WTC11 (cell line): ENCODE data around the gene MAML3. TPM values are rescaled to one million over a fixed set of nuclear protein-coding genes. Genes with fewer than 3 reads are reported as not detected.
A peak's percentile ranks its signal among the peaks of the same experiment; 100 is the strongest.

Experiments used
- ATAC-seq: fragments of 200-7000 bp; cut with Tn5 transposase; 2 replicates; pipeline ENCODE4 v1.10.0; 2021; ENCODE audit warnings: mild to moderate bottlenecking, moderate library complexity
- CTCF ChIA-PET: fragments of 300-600 bp; sonication (Branson Sonifier 250); formaldehyde crosslinking; loops from one replicate; lab custom pipeline; 2021; ENCODE audit warnings: antibody characterized with exemption; lab: Charles Lee
- POLR2A ChIA-PET: fragments of 350-600 bp; sonication (Branson Sonifier 250); formaldehyde crosslinking; loops from one replicate; lab custom pipeline; 2021; ENCODE audit warnings: antibody characterized with exemption; lab: Charles Lee
- DNase-seq: peaks from one replicate; pipeline ENCODE4 v3.0.0; 2021; ENCODE audit warnings: low spot score
- H3K27ac Mint-ChIP-seq: 2 replicates; pipeline ENCODE4 v1.8.0; 2021; ENCODE audit warnings: mixed read lengths
- H3K27me3 Mint-ChIP-seq: 2 replicates; pipeline ENCODE4 v1.8.0; 2021; ENCODE audit warnings: low read depth, mild to moderate bottlenecking, moderate library complexity, mixed read lengths
- H3K36me3 Mint-ChIP-seq: 2 replicates; pipeline ENCODE4 v1.8.0; 2021; ENCODE audit warnings: mixed read lengths
- H3K4me1 Mint-ChIP-seq: 2 replicates; pipeline ENCODE4 v1.8.0; 2022; ENCODE audit warnings: mixed read lengths
- H3K4me3 Mint-ChIP-seq: 2 replicates; pipeline ENCODE4 v1.8.0; 2021; ENCODE audit warnings: mild to moderate bottlenecking, moderate library complexity, mixed read lengths
- H3K9me3 Mint-ChIP-seq: 2 replicates; pipeline ENCODE4 v1.8.0; 2021; ENCODE audit warnings: mixed read lengths
- AR ChIP-seq: fragments of 250-450 bp; sonication (Bioruptor Pico); IDR thresholded peaks from 2 replicates; pipeline ENCODE4 v1.9.0; 2021; ENCODE audit warnings: mild to moderate bottlenecking
- ATF6 ChIP-seq: sonication (generic); formaldehyde crosslinking; IDR thresholded peaks from 2 replicates; pipeline ENCODE4 v1.8.1; 2023; ENCODE audit warnings: mild to moderate bottlenecking, missing genetic modification reagents
- E2F4 ChIP-seq: sonication (generic); formaldehyde crosslinking; IDR thresholded peaks from 2 replicates; pipeline ENCODE4 v1.8.1; 2022; ENCODE audit warnings: low read depth, mild to moderate bottlenecking, moderate library complexity, missing genetic modification reagents, borderline replicate concordance
- MXD4 ChIP-seq: fragments of 250-450 bp; sonication (Bioruptor Pico); IDR thresholded peaks from 2 replicates; pipeline ENCODE4 v1.8.0; 2021; ENCODE audit warnings: mild to moderate bottlenecking, moderate library complexity, borderline replicate concordance
- NFATC4 ChIP-seq: fragments of 250-450 bp; sonication (Bioruptor Pico); IDR thresholded peaks from 2 replicates; pipeline ENCODE4 v1.9.0; 2021; ENCODE audit warnings: mild to moderate bottlenecking
- NFE2L1 ChIP-seq: sonication (generic); formaldehyde crosslinking; IDR thresholded peaks from 2 replicates; pipeline ENCODE4 v1.8.1; 2023; ENCODE audit warnings: missing genetic modification reagents
- NR1H2 ChIP-seq: sonication (generic); formaldehyde crosslinking; IDR thresholded peaks from 2 replicates; pipeline ENCODE4 v1.9.0; 2021; ENCODE audit warnings: mild to moderate bottlenecking, moderate library complexity, missing genetic modification reagents
- RORB ChIP-seq: fragments of 250-450 bp; sonication (Bioruptor Pico); IDR thresholded peaks from 2 replicates; pipeline ENCODE4 v1.9.0; 2021; ENCODE audit warnings: mild to moderate bottlenecking
- SP1 ChIP-seq: sonication (generic); formaldehyde crosslinking; conservative IDR thresholded peaks from 2 replicates; pipeline ENCODE4 v1.8.1; 2022; ENCODE audit warnings: missing genetic modification reagents
- TCF7 ChIP-seq: sonication (generic); formaldehyde crosslinking; IDR thresholded peaks from 2 replicates; pipeline ENCODE4 v1.8.0; 2022; ENCODE audit warnings: mild to moderate bottlenecking, low read depth, missing genetic modification reagents, moderate library complexity
- ZNF121 ChIP-seq: sonication (generic); formaldehyde crosslinking; IDR thresholded peaks from 2 replicates; pipeline ENCODE4 v1.8.0; 2023; ENCODE audit warnings: missing genetic modification reagents
- ZNF232 ChIP-seq: sonication (generic); formaldehyde crosslinking; IDR thresholded peaks from 2 replicates; pipeline ENCODE4 v1.8.0; 2022; ENCODE audit warnings: mild to moderate bottlenecking, missing genetic modification reagents
- ZNF281 ChIP-seq: sonication (generic); formaldehyde crosslinking; IDR thresholded peaks from 2 replicates; pipeline ENCODE4 v1.8.0; 2023; ENCODE audit warnings: mild to moderate bottlenecking, missing genetic modification reagents
- ZNF425 ChIP-seq: fragments of 250-450 bp; sonication (Bioruptor Pico); conservative IDR thresholded peaks from 2 replicates; pipeline ENCODE4 v1.9.0; 2021; ENCODE audit warnings: mild to moderate bottlenecking
- ZSCAN18 ChIP-seq: fragments of 250-450 bp; sonication (Bioruptor Pico); IDR thresholded peaks from 2 replicates; pipeline ENCODE4 v2.1.2; 2022; ENCODE audit warnings: mild to moderate bottlenecking, moderate library complexity
- total RNA-seq: library from RNA; stranded (reverse); gene quantifications from 3 replicates; pipeline ENCODE4 v1.2.3, GENCODE V29; 2021

MAML3 gene
- total RNA-seq, 1 experiment from 2014 or later: 7.4 TPM

GRCh38 chr4:139838811-139839210 lies 315.2 kb downstream of the MAML3 start:
- no peak for DNase-seq
- no peak for ATAC-seq
- Mint-ChIP-seq H3K27me3 (no peaks in the 10 kb centered on the region; the same call in 1 of the 2 replicates), H3K4me1 (peaks cover 43% of the 10 kb centered on the region), H3K4me3 (no peak overlapping the region)
- TF ChIP-seq ZSCAN18 (CRISPR knock-in tag): no peak
- no peak for TF ChIP-seq SP1 (CRISPR knock-in tag)
- no peak for TF ChIP-seq ZNF281 (CRISPR knock-in tag)
- no peak for TF ChIP-seq MXD4 (CRISPR knock-in tag)
- no peak for TF ChIP-seq TCF7 (CRISPR knock-in tag)
- TF ChIP-seq ZNF121 (CRISPR knock-in tag): no peak
- TF ChIP-seq E2F4 (CRISPR knock-in tag): no peak
- TF ChIP-seq, all 79 proteins: peak for 0
- no peak overlapping the region for H3K27ac Mint-ChIP-seq
- ChIA-PET POLR2A (no interaction called here), CTCF (no interaction called here)
- H3K9me3 Mint-ChIP-seq: no peaks in the 10 kb centered on the region
- no peaks in the 10 kb centered on the region for H3K36me3 Mint-ChIP-seq

- ChIA-PET POLR2A (no interaction called here), CTCF (interaction anchor here (1.2 kb wide), 2 partner anchors 10 to 53 kb away, joined by 3 read pairs; no protein-coding TSS in a partner anchor)
- Mint-ChIP-seq H3K4me1 (peaks cover 49% of the 10 kb centered on the region), H3K9me3 (no peaks in the 10 kb centered on the region), H3K4me3 (no peak overlapping the region), H3K36me3 (no peaks in the 10 kb centered on the region), H3K27me3 (no peaks in the 10 kb centered on the region; the same call in 1 of the 2 replicates), H3K27ac (peak overlapping the region; percentile 9; the same call in 1 of the 2 replicates)
- ATAC-seq (no peak), DNase-seq (no peak)
- TF ChIP-seq RORB (CRISPR knock-in tag): no peak
- no peak for TF ChIP-seq NFATC4 (CRISPR knock-in tag)
- no peak for TF ChIP-seq NFE2L1 (CRISPR knock-in tag)
- TF ChIP-seq ATF6 (CRISPR knock-in tag): no peak
- TF ChIP-seq AR (CRISPR knock-in tag): no peak
- no peak for TF ChIP-seq ZNF232 (CRISPR knock-in tag)
- no peak for TF ChIP-seq ZNF425 (CRISPR knock-in tag)
- no peak for TF ChIP-seq NR1H2 (CRISPR knock-in tag)
Observed at GRCh38 chr4:139834981-139835391, 319.0 kb downstream of the MAML3 start.
